Karpas-422 (cell line): ENCODE data around the gene HSDL2. TPM values are rescaled to one million over a fixed set of nuclear protein-coding genes. Genes with fewer than 3 reads are reported as not detected.
A peak's percentile ranks its signal among the peaks of the same experiment; 100 is the strongest.

ENCODE experiments used
- DNase-seq: peaks from one replicate; pipeline ENCODE4 v3.0.0-alpha.2; 2015
- H2AFZ ChIP-seq: fragments of 200-600 bp; sonication (generic); 2 replicates; pipeline ENCODE4 v1.6.1; 2014; ENCODE audit warnings: antibody characterized with exemption, low read length, mixed read lengths
- H3K27ac ChIP-seq: fragments of 200-600 bp; sonication (generic); 2 replicates; pipeline ENCODE4 v1.5.1; 2014; ENCODE audit warnings: mild to moderate bottlenecking, low read length, moderate library complexity
- H3K27me3 ChIP-seq: fragments of 200-600 bp; sonication (generic); 2 replicates; pipeline ENCODE4 v1.6.1; 2014; ENCODE audit warnings: low read length, mixed read lengths
- H3K36me3 ChIP-seq: fragments of 200-600 bp; sonication (generic); 2 replicates; pipeline ENCODE4 v1.6.1; 2014; ENCODE audit warnings: low read length, mixed read lengths; ENCODE audit not compliant: insufficient read depth
- H3K4me1 ChIP-seq: fragments of 200-600 bp; sonication (generic); 2 replicates; pipeline ENCODE4 v1.6.1; 2014; ENCODE audit warnings: mild to moderate bottlenecking, low read length, mixed read lengths
- H3K4me2 ChIP-seq: fragments of 200-600 bp; sonication (generic); 2 replicates; pipeline ENCODE4 v1.6.1; 2014; ENCODE audit warnings: low read length, low read depth, mild to moderate bottlenecking; ENCODE audit not compliant: poor library complexity, severe bottlenecking
- H3K4me3 ChIP-seq: fragments of 200-600 bp; sonication (generic); 2 replicates; pipeline ENCODE4 v1.5.1; 2014; ENCODE audit warnings: mild to moderate bottlenecking, antibody characterized with exemption, low read length, mixed read lengths
- H3K79me2 ChIP-seq: fragments of 200-600 bp; sonication (generic); 2 replicates; pipeline ENCODE4 v1.6.1; 2014; ENCODE audit warnings: mild to moderate bottlenecking, low read length, mixed read lengths
- H3K9ac ChIP-seq: fragments of 200-600 bp; sonication (generic); 2 replicates; pipeline ENCODE4 v1.6.0; 2014; ENCODE audit warnings: low read length
- H3K9me2 ChIP-seq: fragments of 200-600 bp; sonication (generic), shearing (Covaris generic); replicated peaks from 2 replicates; pipeline ENCODE4 v1.6.0; 2014; ENCODE audit warnings: mild to moderate bottlenecking, low read length, moderate library complexity; ENCODE audit not compliant: insufficient read depth
- H3K9me3 ChIP-seq: fragments of 300-700, 200-600 bp; sonication (generic); 2 replicates; pipeline ENCODE4 v1.6.1; 2014; ENCODE audit warnings: low read length, mixed read lengths
- H4K20me1 ChIP-seq: fragments of 200-600 bp; sonication (generic); 2 replicates; pipeline ENCODE4 v1.6.1; 2014; ENCODE audit warnings: mild to moderate bottlenecking, antibody characterized with exemption, low read length, low read depth; ENCODE audit not compliant: insufficient read depth
- total RNA-seq: library from RNA; depleted of rRNA; stranded (reverse); fragments of >200 nt; shearing (Covaris generic); gene quantifications from 2 replicates; pipeline ENCODE4 v1.2.3, GENCODE V29; 2014; ENCODE audit warnings: low replicate concordance

Gene HSDL2
- total RNA-seq, 1 experiment from 2014 or later: 47.3 TPM

- no peaks in the 10 kb centered on the region for H4K20me1 ChIP-seq
- no peaks in the 10 kb centered on the region for H3K27me3 ChIP-seq
- no peak overlapping the region for H3K4me2 ChIP-seq
- no peaks in the 10 kb centered on the region for H3K9me3 ChIP-seq
- no peak overlapping the region for H3K9ac ChIP-seq
- no peaks in the 10 kb centered on the region for H3K9me2 ChIP-seq
- DNase-seq: no peak
- H3K79me2 ChIP-seq: peaks cover 4% of the 10 kb centered on the region
- H3K4me3 ChIP-seq: no peak overlapping the region
- peaks cover 11% of the 10 kb centered on the region for H3K4me1 ChIP-seq
- no peak overlapping the region for H2AFZ ChIP-seq
- H3K36me3 ChIP-seq: no peaks in the 10 kb centered on the region
- no peak overlapping the region for H3K27ac ChIP-seq
Observed at GRCh38 chr9:112337547-112337946, 42.4 kb upstream of the HSDL2 start.

- H3K4me3 ChIP-seq: no peak overlapping the region
- H3K4me1 ChIP-seq: peaks cover 11% of the 10 kb centered on the region
- H3K27me3 ChIP-seq: no peaks in the 10 kb centered on the region
- H3K9me3 ChIP-seq: no peaks in the 10 kb centered on the region
- H3K36me3 ChIP-seq: no peaks in the 10 kb centered on the region
- no peaks in the 10 kb centered on the region for H4K20me1 ChIP-seq
- H2AFZ ChIP-seq: no peak overlapping the region
- DNase-seq: no peak
- H3K79me2 ChIP-seq: no peaks in the 10 kb centered on the region
- H3K9ac ChIP-seq: no peak overlapping the region
- no peaks in the 10 kb centered on the region for H3K9me2 ChIP-seq
- no peak overlapping the region for H3K27ac ChIP-seq
- H3K4me2 ChIP-seq: no peak overlapping the region
Observed at GRCh38 chr9:112338561-112338960, 41.3 kb upstream of the HSDL2 start.

- H3K4me2 ChIP-seq: no peak overlapping the region
- peaks cover under 1% of the 10 kb centered on the region; the same call in 1 of the 2 replicates for H3K4me1 ChIP-seq
- H3K4me3 ChIP-seq: no peak overlapping the region
- H2AFZ ChIP-seq: no peak overlapping the region
- H3K9me2 ChIP-seq: no peaks in the 10 kb centered on the region
- H3K27ac ChIP-seq: no peak overlapping the region
- H3K79me2 ChIP-seq: no peaks in the 10 kb centered on the region
- no peaks in the 10 kb centered on the region for H3K9me3 ChIP-seq
- no peaks in the 10 kb centered on the region for H3K27me3 ChIP-seq
- no peak overlapping the region for H3K9ac ChIP-seq
- no peak for DNase-seq
- no peaks in the 10 kb centered on the region for H3K36me3 ChIP-seq
- H4K20me1 ChIP-seq: no peaks in the 10 kb centered on the region
Observed at GRCh38 chr9:112339886-112340285, 40.0 kb upstream of the HSDL2 start.

GRCh38 chr9:112341730-112342129, 38.2 kb upstream of the HSDL2 start:
- Histone ChIP-seq H4K20me1 (no peaks in the 10 kb centered on the region), H3K36me3 (no peaks in the 10 kb centered on the region), H3K4me1 (no peaks in the 10 kb centered on the region), H3K9me2 (no peaks in the 10 kb centered on the region), H2AFZ (no peak overlapping the region), H3K79me2 (no peaks in the 10 kb centered on the region), H3K9ac (no peak overlapping the region), H3K27ac (no peak overlapping the region), H3K27me3 (no peaks in the 10 kb centered on the region), H3K9me3 (no peaks in the 10 kb centered on the region), H3K4me3 (no peak overlapping the region), H3K4me2 (no peak overlapping the region)
- DNase-seq: no peak

- no peaks in the 10 kb centered on the region for H4K20me1 ChIP-seq
- H2AFZ ChIP-seq: peak overlapping the region; percentile 87; the same call in 1 of the 2 replicates
- peak; percentile 79 for DNase-seq
- peaks cover 8% of the 10 kb centered on the region for H3K4me1 ChIP-seq
- H3K9me3 ChIP-seq: no peaks in the 10 kb centered on the region
- no peaks in the 10 kb centered on the region for H3K36me3 ChIP-seq
- H3K9ac ChIP-seq: peak overlapping the region; percentile 45
- H3K79me2 ChIP-seq: no peaks in the 10 kb centered on the region
- H3K27me3 ChIP-seq: no peaks in the 10 kb centered on the region
- H3K9me2 ChIP-seq: no peaks in the 10 kb centered on the region
- H3K27ac ChIP-seq: no peak overlapping the region
- peak overlapping the region; percentile 78 for H3K4me2 ChIP-seq
- peak overlapping the region; percentile 55 for H3K4me3 ChIP-seq
Observed at GRCh38 chr9:112348257-112349007, 31.5 kb upstream of the HSDL2 start.

- H3K4me1 ChIP-seq: peaks cover 8% of the 10 kb centered on the region
- peak overlapping the region; percentile 78 for H3K4me2 ChIP-seq
- no peaks in the 10 kb centered on the region for H3K9me3 ChIP-seq
- no peaks in the 10 kb centered on the region for H3K9me2 ChIP-seq
- H2AFZ ChIP-seq: peak overlapping the region; percentile 87; the same call in 1 of the 2 replicates
- no peak overlapping the region for H3K27ac ChIP-seq
- no peaks in the 10 kb centered on the region for H3K27me3 ChIP-seq
- no peaks in the 10 kb centered on the region for H4K20me1 ChIP-seq
- no peak for DNase-seq
- H3K36me3 ChIP-seq: no peaks in the 10 kb centered on the region
- no peaks in the 10 kb centered on the region for H3K79me2 ChIP-seq
- peak overlapping the region; percentile 45; the same call in 1 of the 2 replicates for H3K9ac ChIP-seq
- H3K4me3 ChIP-seq: peak overlapping the region; percentile 55
Observed at GRCh38 chr9:112349008-112349333, 30.9 kb upstream of the HSDL2 start.

GRCh38 chr9:112351184-112351583, 28.7 kb upstream of the HSDL2 start:
- no peak overlapping the region for H3K4me3 ChIP-seq
- H2AFZ ChIP-seq: no peak overlapping the region
- H3K79me2 ChIP-seq: no peaks in the 10 kb centered on the region
- H3K27ac ChIP-seq: no peak overlapping the region
- H3K9ac ChIP-seq: no peak overlapping the region
- H3K36me3 ChIP-seq: no peaks in the 10 kb centered on the region
- H3K4me1 ChIP-seq: peaks cover 8% of the 10 kb centered on the region
- DNase-seq: no peak
- H3K4me2 ChIP-seq: no peak overlapping the region
- H3K9me2 ChIP-seq: no peaks in the 10 kb centered on the region
- no peaks in the 10 kb centered on the region for H4K20me1 ChIP-seq
- H3K9me3 ChIP-seq: no peaks in the 10 kb centered on the region
- no peaks in the 10 kb centered on the region for H3K27me3 ChIP-seq

- H3K79me2 ChIP-seq: no peaks in the 10 kb centered on the region
- no peaks in the 10 kb centered on the region for H3K27me3 ChIP-seq
- H4K20me1 ChIP-seq: no peaks in the 10 kb centered on the region
- H3K9me3 ChIP-seq: no peaks in the 10 kb centered on the region
- no peaks in the 10 kb centered on the region for H3K9me2 ChIP-seq
- no peak overlapping the region for H3K4me2 ChIP-seq
- DNase-seq: no peak
- peaks cover 8% of the 10 kb centered on the region for H3K4me1 ChIP-seq
- no peak overlapping the region for H3K4me3 ChIP-seq
- H3K36me3 ChIP-seq: no peaks in the 10 kb centered on the region
- no peak overlapping the region for H2AFZ ChIP-seq
- H3K9ac ChIP-seq: no peak overlapping the region
- no peak overlapping the region for H3K27ac ChIP-seq
Observed at GRCh38 chr9:112352209-112352608, 27.7 kb upstream of the HSDL2 start.
